HepG2 (cell line): ENCODE measurements around the gene PRMT2. TPM values are rescaled to one million over a fixed set of nuclear protein-coding genes. Genes with fewer than 3 reads are reported as not detected.

Experiments used
- ATAC-seq: fragments of 200-7000 bp; cut with Tn5 transposase; 3 replicates; pipeline ENCODE4 v1.9.1; 2020; ENCODE audit warnings: mild to moderate bottlenecking, moderate library complexity
- BruUV-seq: library from RNA; stranded (reverse); fragments of 400-500 nt; replicated peaks from 2 replicates; lab custom pipeline; 2021; lab: Mats Ljungman, UMichigan
- CTCF ChIA-PET: fragments of 300-600 bp; formaldehyde crosslinking; extraction: SDS; loops from one replicate; lab custom pipeline; 2021; ENCODE audit warnings: low total read pairs, inconsistent platforms, low intra/inter-chr PET ratio; lab: Yijun Ruan, JAX
- POLR2A ChIA-PET: fragments of 350-600 bp; sonication (Branson Sonifier 250); formaldehyde crosslinking; loops from one replicate; lab custom pipeline; 2020; ENCODE audit warnings: antibody characterized with exemption, inconsistent platforms; lab: Yijun Ruan, JAX
- DNase-seq: peaks from one replicate; pipeline ENCODE4 v3.0.0-alpha.2; 2015; ENCODE audit warnings: low spot score
- FAIRE-seq: peaks from 3 replicates; lab custom pipeline; 2011; peaks lifted over from hg19 to GRCh38; lab: Jason Lieb, UNC
- H2AFZ ChIP-seq: one replicate; pipeline ENCODE4 v1.6.1; 2011; ENCODE audit warnings: low read length, inconsistent platforms
- H3K27ac ChIP-seq: fragments of 300-600 bp; 3 replicates; pipeline ENCODE4 v1.8.0; 2011; ENCODE audit warnings: mixed run types, mild to moderate bottlenecking, mixed read lengths, low read length, inconsistent platforms; ENCODE audit not compliant: insufficient read depth; ENCODE audit errors: extremely low read length
- H3K27me3 ChIP-seq, 2 experiments: fragments of 200-600 bp in 1 of 2; 2 replicates in 1 of 2; 3 replicates in 1 of 2; pipeline versions ENCODE4 v1.6.0 to v1.8.0; 2011; ENCODE audit warnings: low read length in 2 of 2, mild to moderate bottlenecking in 2 of 2, moderate library complexity in 2 of 2, inconsistent platforms in 1 of 2; ENCODE audit not compliant: insufficient read depth in 2 of 2, control insufficient read depth in 1 of 2
- H3K36me3 ChIP-seq, 2 experiments: fragments of 200-600 bp in 1 of 2; replicated peaks in 1 of 2; 2 replicates in 1 of 2; 3 replicates in 1 of 2; pipeline versions ENCODE4 v1.5.1 to v1.8.0; 2011; ENCODE audit warnings: low read length in 2 of 2, inconsistent platforms in 1 of 2; ENCODE audit not compliant: insufficient read depth in 2 of 2, control insufficient read depth in 1 of 2
- H3K4me1 ChIP-seq: 2 replicates; pipeline ENCODE4 v1.5.1; 2012; ENCODE audit warnings: low read length, inconsistent platforms; ENCODE audit not compliant: insufficient read depth
- H3K4me2 ChIP-seq: 2 replicates; pipeline ENCODE4 v1.6.0; 2011; ENCODE audit warnings: low read depth, low read length, inconsistent platforms
- H3K4me3 ChIP-seq, 3 experiments: fragments of 200-600 bp in 1 of 3; sonication (generic), shearing (Covaris generic) in 1 of 3; replicated peaks in 1 of 3; 2 replicates each; pipeline ENCODE4 v1.5.1; 2011 to 2016; ENCODE audit warnings: low read length in 3 of 3, inconsistent platforms in 2 of 3, low read depth in 2 of 3, mild to moderate bottlenecking in 2 of 3, control low read depth in 1 of 3, mixed read lengths in 1 of 3; ENCODE audit not compliant: insufficient read depth in 1 of 3
- H3K79me2 ChIP-seq: one replicate; pipeline ENCODE4 v1.6.1; 2011; ENCODE audit warnings: low read length, inconsistent platforms; ENCODE audit not compliant: insufficient read depth
- H3K9ac ChIP-seq: 2 replicates; pipeline ENCODE4 v1.6.0; 2011; ENCODE audit warnings: mild to moderate bottlenecking, low read depth, low read length, inconsistent platforms; ENCODE audit not compliant: insufficient read depth
- H3K9me3 ChIP-seq: 2 replicates; pipeline ENCODE4 v1.5.1; 2012; ENCODE audit warnings: mild to moderate bottlenecking, low read length
- H4K20me1 ChIP-seq: 2 replicates; pipeline ENCODE4 v1.6.0; 2011; ENCODE audit warnings: inconsistent platforms, mild to moderate bottlenecking, low read length, moderate library complexity; ENCODE audit not compliant: insufficient read depth
- NFE2 ChIP-seq: sonication (generic); formaldehyde crosslinking; IDR thresholded peaks from 2 replicates; pipeline ENCODE4 v1.4.0; 2020; ENCODE audit warnings: missing genetic modification reagents
- U2AF2 ChIP-seq: fragments of 200-400 bp; formaldehyde crosslinking; IDR thresholded peaks from 2 replicates; pipeline ENCODE4 v1.6.1; 2017; ENCODE audit warnings: low read depth, mild to moderate bottlenecking, low read length
- ZFP1 ChIP-seq: IDR thresholded peaks from 2 replicates; pipeline ENCODE4 v1.6.1; 2016
- ZFP62 ChIP-seq: sonication (generic); formaldehyde crosslinking; IDR thresholded peaks from 2 replicates; pipeline ENCODE4 v1.4.0; 2020; ENCODE audit warnings: missing genetic modification reagents
- ZNF790 ChIP-seq: sonication (generic); formaldehyde crosslinking; IDR thresholded peaks from 2 replicates; pipeline ENCODE4 v1.8.0; 2022; ENCODE audit warnings: missing genetic modification reagents, mild to moderate bottlenecking, borderline replicate concordance
- WGBS: methylation state at CpG from one replicate; pipeline ENCODE4 v1.1.6; 2017; ENCODE audit warnings: low lambda C conversion rate; 5-methylcytosine and 5-hydroxymethylcytosine counted together
- in situ Hi-C: cut with HindIII; loops from 2 replicates; pipeline ENCODE4 v1.10.0; 2017; ENCODE audit warnings: low pct_unique_long_range_greater_than_20kb; ENCODE audit not compliant: extremely low pct_ligation_motif_present
- intact Hi-C: fragments of 100-400 bp; cut with micrococcal nuclease; formaldehyde crosslinking; loops from one replicate; pipeline ENCODE4 v1.10.0; 2022; ENCODE audit not compliant: unreplicated experiment
- polyA plus RNA-seq, 8 experiments: library from polyadenylated mRNA; depleted of rRNA in 3 of 8; stranded (reverse) in 7 of 8; unstranded in 1 of 8; fragments of >200 nt; fragmentation: Illumina TruSeq in 4 of 8; extraction: Trizol in 4 of 8; gene quantifications; 2 replicates each; pipeline versions ENCODE4 v1.2.1 to v1.2.3, GENCODE V29; 2011 to 2016; ENCODE audit warnings: low read depth in 4 of 8, missing spikeins in 1 of 8, mixed read lengths in 1 of 8; ENCODE audit not compliant: insufficient read depth in 1 of 8
- total RNA-seq, 5 experiments: library from RNA; depleted of rRNA; stranded (reverse); fragments of >200 nt; fragmentation: Illumina TruSeq; extraction: Trizol; gene quantifications; 2 replicates each; pipeline ENCODE4 v1.2.3, GENCODE V29; 2016; ENCODE audit warnings: low read depth in 1 of 5
- TF ChIP-seq, protein P1 (sequence below): sonication (generic); formaldehyde crosslinking; IDR thresholded peaks from 2 replicates; pipeline ENCODE4 v1.4.0; 2020; ENCODE audit warnings: missing genetic modification reagents
- TF ChIP-seq, protein P2 (sequence below): sonication (generic); formaldehyde crosslinking; IDR thresholded peaks from 2 replicates; pipeline ENCODE4 v1.5.0; 2020; ENCODE audit warnings: missing genetic modification reagents
- TF ChIP-seq, protein P3 (sequence below): sonication (generic); formaldehyde crosslinking; conservative IDR thresholded peaks from 2 replicates; pipeline ENCODE4 v1.4.0; 2020; ENCODE audit warnings: mild to moderate bottlenecking, missing genetic modification reagents, moderate library complexity
- TF ChIP-seq, protein P4 (sequence below): sonication (generic); formaldehyde crosslinking; conservative IDR thresholded peaks from 2 replicates; pipeline ENCODE4 v1.8.0; 2022; ENCODE audit warnings: mild to moderate bottlenecking, moderate library complexity, missing genetic modification reagents
- TF ChIP-seq, protein P5 (sequence below): sonication (generic); formaldehyde crosslinking; IDR thresholded peaks from 2 replicates; pipeline ENCODE4 v1.4.0; 2020; ENCODE audit warnings: mild to moderate bottlenecking, missing genetic modification reagents

Gene PRMT2
- total and polyA plus RNA-seq, 2 of the 13 experiments (the other 11 are each of a cell fraction or from before 2014, with no cell fraction given), result 54.4 to 78.8 TPM

DNA sequence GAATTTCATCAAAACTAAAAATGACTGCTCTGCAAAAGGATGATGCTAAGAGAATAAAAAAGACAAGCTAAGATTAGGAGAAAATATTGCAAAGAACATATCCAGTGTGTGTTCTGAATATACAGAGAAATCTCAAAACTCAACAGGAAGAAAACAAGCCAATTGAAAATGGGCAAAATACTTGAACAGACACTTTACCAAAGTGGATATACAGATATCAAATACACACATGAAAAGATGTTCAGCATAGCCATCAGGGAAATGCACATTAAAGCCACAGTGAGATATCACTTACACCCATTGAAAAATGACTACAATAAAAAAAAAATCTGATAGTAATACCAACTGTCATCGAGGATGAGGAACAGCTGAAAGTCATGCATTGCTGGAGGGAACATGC is 21.3 kb downstream of the PRMT2 start:
- CTCF ChIA-PET, result no interaction called here

More for the DNA sequence above, 21.3 kb downstream of the PRMT2 start:
- Histone ChIP-seq H3K36me3 (peaks cover 8 to 41% of the 10 kb centered on the region in 2 experiments), H4K20me1 (no peaks in the 10 kb centered on the region), H2AFZ (no peak overlapping the region), H3K4me1 (no peaks in the 10 kb centered on the region), H3K4me3 (no peak overlapping the region), H3K4me2 (no peak overlapping the region), H3K27me3 (no peaks in the 10 kb centered on the region), H3K79me2 (no peaks in the 10 kb centered on the region), H3K27ac (no peak overlapping the region), H3K9ac (no peak overlapping the region), H3K9me3 (peaks cover 9% of the 10 kb centered on the region)
- in situ Hi-C loops (no loop called here), intact Hi-C loops (no loop called here)
- no TSS peak for BruUV-seq
- POLR2A ChIA-PET, result no interaction called here
- ATAC-seq (no peak), DNase-seq (no peak), FAIRE-seq (no peak)
- TF ChIP-seq, protein P1, sequence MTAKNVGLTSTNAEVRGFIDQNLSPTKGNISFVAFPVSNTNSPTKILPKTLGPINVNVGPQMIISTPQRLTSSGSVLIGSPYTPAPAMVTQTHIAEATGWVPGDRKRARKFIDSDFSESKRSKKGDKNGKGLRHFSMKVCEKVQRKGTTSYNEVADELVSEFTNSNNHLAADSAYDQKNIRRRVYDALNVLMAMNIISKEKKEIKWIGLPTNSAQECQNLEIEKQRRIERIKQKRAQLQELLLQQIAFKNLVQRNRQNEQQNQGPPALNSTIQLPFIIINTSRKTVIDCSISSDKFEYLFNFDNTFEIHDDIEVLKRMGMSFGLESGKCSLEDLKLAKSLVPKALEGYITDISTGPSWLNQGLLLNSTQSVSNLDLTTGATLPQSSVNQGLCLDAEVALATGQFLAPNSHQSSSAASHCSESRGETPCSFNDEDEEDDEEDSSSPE, result no peak
- TF ChIP-seq NFE2 (CRISPR knock-in tag) (no peak), U2AF2 (no peak), ZFP62 (CRISPR knock-in tag) (no peak), ZFP1 (no peak), ZNF790 (no peak)
- TF ChIP-seq, protein P2, sequence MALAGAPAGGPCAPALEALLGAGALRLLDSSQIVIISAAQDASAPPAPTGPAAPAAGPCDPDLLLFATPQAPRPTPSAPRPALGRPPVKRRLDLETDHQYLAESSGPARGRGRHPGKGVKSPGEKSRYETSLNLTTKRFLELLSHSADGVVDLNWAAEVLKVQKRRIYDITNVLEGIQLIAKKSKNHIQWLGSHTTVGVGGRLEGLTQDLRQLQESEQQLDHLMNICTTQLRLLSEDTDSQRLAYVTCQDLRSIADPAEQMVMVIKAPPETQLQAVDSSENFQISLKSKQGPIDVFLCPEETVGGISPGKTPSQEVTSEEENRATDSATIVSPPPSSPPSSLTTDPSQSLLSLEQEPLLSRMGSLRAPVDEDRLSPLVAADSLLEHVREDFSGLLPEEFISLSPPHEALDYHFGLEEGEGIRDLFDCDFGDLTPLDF (CRISPR knock-in tag), result no peak
- TF ChIP-seq, protein P3, sequence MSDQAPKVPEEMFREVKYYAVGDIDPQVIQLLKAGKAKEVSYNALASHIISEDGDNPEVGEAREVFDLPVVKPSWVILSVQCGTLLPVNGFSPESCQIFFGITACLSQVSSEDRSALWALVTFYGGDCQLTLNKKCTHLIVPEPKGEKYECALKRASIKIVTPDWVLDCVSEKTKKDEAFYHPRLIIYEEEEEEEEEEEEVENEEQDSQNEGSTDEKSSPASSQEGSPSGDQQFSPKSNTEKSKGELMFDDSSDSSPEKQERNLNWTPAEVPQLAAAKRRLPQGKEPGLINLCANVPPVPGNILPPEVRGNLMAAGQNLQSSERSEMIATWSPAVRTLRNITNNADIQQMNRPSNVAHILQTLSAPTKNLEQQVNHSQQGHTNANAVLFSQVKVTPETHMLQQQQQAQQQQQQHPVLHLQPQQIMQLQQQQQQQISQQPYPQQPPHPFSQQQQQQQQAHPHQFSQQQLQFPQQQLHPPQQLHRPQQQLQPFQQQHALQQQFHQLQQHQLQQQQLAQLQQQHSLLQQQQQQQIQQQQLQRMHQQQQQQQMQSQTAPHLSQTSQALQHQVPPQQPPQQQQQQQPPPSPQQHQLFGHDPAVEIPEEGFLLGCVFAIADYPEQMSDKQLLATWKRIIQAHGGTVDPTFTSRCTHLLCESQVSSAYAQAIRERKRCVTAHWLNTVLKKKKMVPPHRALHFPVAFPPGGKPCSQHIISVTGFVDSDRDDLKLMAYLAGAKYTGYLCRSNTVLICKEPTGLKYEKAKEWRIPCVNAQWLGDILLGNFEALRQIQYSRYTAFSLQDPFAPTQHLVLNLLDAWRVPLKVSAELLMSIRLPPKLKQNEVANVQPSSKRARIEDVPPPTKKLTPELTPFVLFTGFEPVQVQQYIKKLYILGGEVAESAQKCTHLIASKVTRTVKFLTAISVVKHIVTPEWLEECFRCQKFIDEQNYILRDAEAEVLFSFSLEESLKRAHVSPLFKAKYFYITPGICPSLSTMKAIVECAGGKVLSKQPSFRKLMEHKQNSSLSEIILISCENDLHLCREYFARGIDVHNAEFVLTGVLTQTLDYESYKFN, result no peak
- TF ChIP-seq, protein P4, sequence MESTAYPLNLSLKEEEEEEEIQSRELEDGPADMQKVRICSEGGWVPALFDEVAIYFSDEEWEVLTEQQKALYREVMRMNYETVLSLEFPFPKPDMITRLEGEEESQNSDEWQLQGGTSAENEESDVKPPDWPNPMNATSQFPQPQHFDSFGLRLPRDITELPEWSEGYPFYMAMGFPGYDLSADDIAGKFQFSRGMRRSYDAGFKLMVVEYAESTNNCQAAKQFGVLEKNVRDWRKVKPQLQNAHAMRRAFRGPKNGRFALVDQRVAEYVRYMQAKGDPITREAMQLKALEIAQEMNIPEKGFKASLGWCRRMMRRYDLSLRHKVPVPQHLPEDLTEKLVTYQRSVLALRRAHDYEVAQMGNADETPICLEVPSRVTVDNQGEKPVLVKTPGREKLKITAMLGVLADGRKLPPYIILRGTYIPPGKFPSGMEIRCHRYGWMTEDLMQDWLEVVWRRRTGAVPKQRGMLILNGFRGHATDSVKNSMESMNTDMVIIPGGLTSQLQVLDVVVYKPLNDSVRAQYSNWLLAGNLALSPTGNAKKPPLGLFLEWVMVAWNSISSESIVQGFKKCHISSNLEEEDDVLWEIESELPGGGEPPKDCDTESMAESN (CRISPR knock-in tag), result no peak
- TF ChIP-seq, protein P5, sequence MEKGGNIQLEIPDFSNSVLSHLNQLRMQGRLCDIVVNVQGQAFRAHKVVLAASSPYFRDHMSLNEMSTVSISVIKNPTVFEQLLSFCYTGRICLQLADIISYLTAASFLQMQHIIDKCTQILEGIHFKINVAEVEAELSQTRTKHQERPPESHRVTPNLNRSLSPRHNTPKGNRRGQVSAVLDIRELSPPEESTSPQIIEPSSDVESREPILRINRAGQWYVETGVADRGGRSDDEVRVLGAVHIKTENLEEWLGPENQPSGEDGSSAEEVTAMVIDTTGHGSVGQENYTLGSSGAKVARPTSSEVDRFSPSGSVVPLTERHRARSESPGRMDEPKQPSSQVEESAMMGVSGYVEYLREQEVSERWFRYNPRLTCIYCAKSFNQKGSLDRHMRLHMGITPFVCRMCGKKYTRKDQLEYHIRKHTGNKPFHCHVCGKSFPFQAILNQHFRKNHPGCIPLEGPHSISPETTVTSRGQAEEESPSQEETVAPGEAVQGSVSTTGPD, result no peak
- WGBS, result 100% methylated on average over 1 of the region's 1 CpG
